OCI-LY1 (cell line): ENCODE data around the gene PRKCA.
A peak's percentile ranks its signal among the peaks of the same experiment; 100 is the strongest.

Experiments
- H2AFZ ChIP-seq: fragments of 200-600 bp; sonication (generic), shearing (Covaris generic); 2 replicates; pipeline ENCODE4 v1.6.0; 2014; ENCODE audit warnings: antibody characterized with exemption, mild to moderate bottlenecking, low read length
- H3F3A ChIP-seq: fragments of 200-600 bp; sonication (generic), shearing (Covaris generic); 2 replicates; pipeline ENCODE4 v1.6.0; 2014; ENCODE audit warnings: mild to moderate bottlenecking, antibody characterized with exemption, low read length, moderate library complexity; ENCODE audit not compliant: insufficient read depth
- H3K27ac ChIP-seq: fragments of 200-600 bp; sonication (generic); 2 replicates; pipeline ENCODE4 v1.5.1; 2014; ENCODE audit warnings: low read length, mixed run types, mild to moderate bottlenecking, low read depth; ENCODE audit not compliant: poor library complexity, severe bottlenecking
- H3K27me3 ChIP-seq: fragments of 200-600 bp; sonication (generic); 2 replicates; pipeline ENCODE4 v1.6.0; 2014; ENCODE audit warnings: antibody characterized with exemption, mild to moderate bottlenecking, low read length, moderate library complexity; ENCODE audit not compliant: insufficient read depth
- H3K36me3 ChIP-seq: fragments of 200-600 bp; sonication (generic); 2 replicates; pipeline ENCODE4 v1.6.1; 2014; ENCODE audit warnings: mild to moderate bottlenecking, antibody characterized with exemption, low read length, moderate library complexity, mixed read lengths; ENCODE audit not compliant: insufficient read depth
- H3K4me1 ChIP-seq: fragments of 200-600 bp; sonication (generic); 2 replicates; pipeline ENCODE4 v1.5.1; 2014; ENCODE audit warnings: mild to moderate bottlenecking, low read length, moderate library complexity; ENCODE audit not compliant: insufficient read depth, severe bottlenecking
- H3K4me2 ChIP-seq: fragments of 200-600 bp; sonication (generic), shearing (Covaris generic); 2 replicates; pipeline ENCODE4 v1.6.1; 2014; ENCODE audit warnings: low read length
- H3K4me3 ChIP-seq: fragments of 200-600 bp; sonication (generic); 2 replicates; pipeline ENCODE4 v1.5.1; 2014; ENCODE audit warnings: low read length, low read depth, mild to moderate bottlenecking, mixed read lengths; ENCODE audit not compliant: poor library complexity, severe bottlenecking
- H3K79me2 ChIP-seq: fragments of 200-600 bp; shearing (Covaris generic); 2 replicates; pipeline ENCODE4 v1.6.1; 2016; ENCODE audit warnings: mixed run types, low read length, mixed read lengths; ENCODE audit not compliant: insufficient read depth
- H3K9ac ChIP-seq: fragments of 200-600 bp; sonication (generic), shearing (Covaris generic); 2 replicates; pipeline ENCODE4 v1.6.1; 2014; ENCODE audit warnings: mild to moderate bottlenecking, low read length, mixed read lengths
- H3K9me2 ChIP-seq: fragments of 200-600 bp; sonication (generic), shearing (Covaris generic); 2 replicates; pipeline ENCODE4 v1.6.1; 2014; ENCODE audit warnings: low read depth, mild to moderate bottlenecking, low read length, mixed read lengths
- H3K9me3 ChIP-seq: fragments of 200-600 bp; shearing (Covaris generic); 2 replicates; pipeline ENCODE4 v1.6.1; 2014; ENCODE audit warnings: low read length, mixed read lengths
- H4K20me1 ChIP-seq: fragments of 200-600 bp; sonication (generic), shearing (Covaris generic); 2 replicates; pipeline ENCODE4 v1.6.0; 2016; ENCODE audit warnings: mild to moderate bottlenecking, low read length; ENCODE audit not compliant: insufficient read depth
- EZH2 ChIP-seq: fragments of 200-600 bp; sonication (generic), shearing (Covaris generic); IDR thresholded peaks from 2 replicates; pipeline ENCODE4 v1.8.0; 2017; ENCODE audit warnings: borderline replicate concordance, mixed run types, mild to moderate bottlenecking, antibody characterized with exemption, low read length, moderate library complexity, mixed read lengths
- TF ChIP-seq, protein P1 (sequence below): fragments of 200-600 bp; sonication (generic), shearing (Covaris generic); IDR thresholded peaks from 2 replicates; pipeline ENCODE4 v1.5.1; 2017; ENCODE audit warnings: mild to moderate bottlenecking, antibody characterized with exemption, low read length, moderate library complexity, mixed read lengths

PRKCA gene

DNA sequence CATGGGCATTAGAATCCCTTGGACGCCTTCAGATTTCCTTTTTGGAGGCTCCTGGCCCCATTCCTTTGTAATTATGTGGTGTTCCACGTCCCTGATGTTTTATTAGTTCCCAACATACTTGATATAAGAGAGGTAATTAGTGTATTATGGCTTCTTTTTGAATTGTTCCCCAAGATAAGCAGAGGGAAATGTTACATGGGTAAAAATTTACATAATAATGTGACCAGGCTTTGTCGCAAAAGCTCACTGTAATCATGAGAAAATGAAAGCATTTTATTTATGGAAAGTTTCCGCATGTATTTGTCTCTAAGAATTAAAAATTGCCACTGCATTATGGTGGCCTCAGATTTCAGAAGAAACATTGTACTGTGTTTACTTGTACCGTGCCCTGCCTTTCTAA lies 177.8 kb downstream of the PRKCA start:
- H2AFZ ChIP-seq: no peak overlapping the region
- no peaks in the 10 kb centered on the region for H3K9me3 ChIP-seq
- no peak overlapping the region for H3K4me3 ChIP-seq
- H3K9me2 ChIP-seq: no peaks in the 10 kb centered on the region
- no peaks in the 10 kb centered on the region for H3K27me3 ChIP-seq
- no peaks in the 10 kb centered on the region for H4K20me1 ChIP-seq
- H3K79me2 ChIP-seq: no peaks in the 10 kb centered on the region
- H3K4me1 ChIP-seq: peaks cover 31% of the 10 kb centered on the region
- peaks cover 5% of the 10 kb centered on the region; the same call in 1 of the 2 replicates for H3K36me3 ChIP-seq
- H3K4me2 ChIP-seq: peak overlapping the region; percentile 31; the same call in 1 of the 2 replicates
- H3K9ac ChIP-seq: 0 out of 2 replicates have a peak overlapping the region, but pooled peaks have one; percentile 5
- H3F3A ChIP-seq: no peaks in the 10 kb centered on the region
- TF ChIP-seq, protein P1, sequence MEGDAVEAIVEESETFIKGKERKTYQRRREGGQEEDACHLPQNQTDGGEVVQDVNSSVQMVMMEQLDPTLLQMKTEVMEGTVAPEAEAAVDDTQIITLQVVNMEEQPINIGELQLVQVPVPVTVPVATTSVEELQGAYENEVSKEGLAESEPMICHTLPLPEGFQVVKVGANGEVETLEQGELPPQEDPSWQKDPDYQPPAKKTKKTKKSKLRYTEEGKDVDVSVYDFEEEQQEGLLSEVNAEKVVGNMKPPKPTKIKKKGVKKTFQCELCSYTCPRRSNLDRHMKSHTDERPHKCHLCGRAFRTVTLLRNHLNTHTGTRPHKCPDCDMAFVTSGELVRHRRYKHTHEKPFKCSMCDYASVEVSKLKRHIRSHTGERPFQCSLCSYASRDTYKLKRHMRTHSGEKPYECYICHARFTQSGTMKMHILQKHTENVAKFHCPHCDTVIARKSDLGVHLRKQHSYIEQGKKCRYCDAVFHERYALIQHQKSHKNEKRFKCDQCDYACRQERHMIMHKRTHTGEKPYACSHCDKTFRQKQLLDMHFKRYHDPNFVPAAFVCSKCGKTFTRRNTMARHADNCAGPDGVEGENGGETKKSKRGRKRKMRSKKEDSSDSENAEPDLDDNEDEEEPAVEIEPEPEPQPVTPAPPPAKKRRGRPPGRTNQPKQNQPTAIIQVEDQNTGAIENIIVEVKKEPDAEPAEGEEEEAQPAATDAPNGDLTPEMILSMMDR: no peak
- no peak for TF ChIP-seq EZH2
- peak overlapping the region; percentile 66 for H3K27ac ChIP-seq

DNA sequence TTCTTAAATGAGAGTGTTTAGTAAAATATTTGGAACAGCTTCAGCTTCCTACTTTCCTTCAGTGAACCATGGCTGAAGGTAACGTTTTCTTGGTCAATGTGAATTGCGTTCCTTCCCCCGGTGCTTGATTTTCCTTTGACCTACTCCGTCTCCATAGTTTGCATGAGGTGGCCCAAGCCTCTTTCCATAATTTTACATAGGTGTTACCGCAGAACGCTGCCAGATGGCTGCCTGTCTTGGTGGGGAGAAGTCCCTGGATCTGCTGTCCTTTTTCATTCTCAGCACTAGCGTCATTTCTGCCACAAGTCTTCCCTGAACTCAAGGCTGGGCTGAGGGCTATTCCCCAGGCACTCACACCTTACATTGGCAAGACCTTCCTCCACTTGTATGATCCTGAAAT lies 178.4 kb downstream of the PRKCA start:
- H3F3A ChIP-seq: no peaks in the 10 kb centered on the region
- H4K20me1 ChIP-seq: no peaks in the 10 kb centered on the region
- no peak for TF ChIP-seq EZH2
- TF ChIP-seq, protein P1: no peak
- H3K27me3 ChIP-seq: no peaks in the 10 kb centered on the region
- peaks cover 36% of the 10 kb centered on the region for H3K4me1 ChIP-seq
- H2AFZ ChIP-seq: no peak overlapping the region
- H3K79me2 ChIP-seq: no peaks in the 10 kb centered on the region
- H3K36me3 ChIP-seq: peaks cover 5% of the 10 kb centered on the region; the same call in 1 of the 2 replicates
- H3K9me2 ChIP-seq: no peaks in the 10 kb centered on the region
- no peak overlapping the region for H3K4me3 ChIP-seq
- peak overlapping the region; percentile 66 for H3K27ac ChIP-seq
- no peaks in the 10 kb centered on the region for H3K9me3 ChIP-seq
- H3K9ac ChIP-seq: no peak overlapping the region
- H3K4me2 ChIP-seq: no peak overlapping the region

DNA sequence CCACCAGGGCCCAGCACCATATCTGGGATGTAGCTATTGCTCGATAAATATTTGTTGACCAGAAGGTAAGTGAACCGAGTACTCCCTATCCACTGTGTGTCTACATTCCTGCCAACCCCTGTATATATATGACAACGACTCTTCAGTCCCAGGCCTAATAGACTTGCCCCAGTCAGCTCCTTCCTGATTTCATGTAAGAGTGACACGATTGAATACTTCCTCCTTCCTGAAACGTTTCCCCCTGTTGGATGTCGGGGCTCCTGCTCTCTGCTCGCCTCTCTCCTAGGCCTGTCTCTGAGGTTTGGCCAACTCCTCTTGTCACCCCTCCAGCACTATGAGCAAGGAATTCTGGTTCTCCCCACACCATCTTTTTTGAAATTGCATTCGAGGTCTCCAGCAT lies 178.9 kb downstream of the PRKCA start:
- no peak overlapping the region for H3K4me3 ChIP-seq
- no peak for TF ChIP-seq EZH2
- TF ChIP-seq, protein P1: no peak
- H2AFZ ChIP-seq: no peak overlapping the region
- no peaks in the 10 kb centered on the region for H3K27me3 ChIP-seq
- H3K4me1 ChIP-seq: peaks cover 41% of the 10 kb centered on the region
- H3K27ac ChIP-seq: no peak overlapping the region
- no peaks in the 10 kb centered on the region for H3K9me2 ChIP-seq
- H3K9me3 ChIP-seq: no peaks in the 10 kb centered on the region
- no peaks in the 10 kb centered on the region for H4K20me1 ChIP-seq
- no peak overlapping the region for H3K4me2 ChIP-seq
- no peaks in the 10 kb centered on the region for H3F3A ChIP-seq
- no peak overlapping the region for H3K9ac ChIP-seq
- no peaks in the 10 kb centered on the region for H3K79me2 ChIP-seq
- H3K36me3 ChIP-seq: peaks cover 5% of the 10 kb centered on the region; the same call in 1 of the 2 replicates
